GM20431 (cell line): ENCODE data around the gene GREM2.

Experiments used
- in situ Hi-C: fragments of 300-500 bp; cut with MseI, MboI; formaldehyde crosslinking; loops from one replicate; pipeline ENCODE4 v1.15.0; 2020; ENCODE audit warnings: low sequenced_read_pairs; ENCODE audit not compliant: unreplicated experiment

The GREM2 gene

DNA sequence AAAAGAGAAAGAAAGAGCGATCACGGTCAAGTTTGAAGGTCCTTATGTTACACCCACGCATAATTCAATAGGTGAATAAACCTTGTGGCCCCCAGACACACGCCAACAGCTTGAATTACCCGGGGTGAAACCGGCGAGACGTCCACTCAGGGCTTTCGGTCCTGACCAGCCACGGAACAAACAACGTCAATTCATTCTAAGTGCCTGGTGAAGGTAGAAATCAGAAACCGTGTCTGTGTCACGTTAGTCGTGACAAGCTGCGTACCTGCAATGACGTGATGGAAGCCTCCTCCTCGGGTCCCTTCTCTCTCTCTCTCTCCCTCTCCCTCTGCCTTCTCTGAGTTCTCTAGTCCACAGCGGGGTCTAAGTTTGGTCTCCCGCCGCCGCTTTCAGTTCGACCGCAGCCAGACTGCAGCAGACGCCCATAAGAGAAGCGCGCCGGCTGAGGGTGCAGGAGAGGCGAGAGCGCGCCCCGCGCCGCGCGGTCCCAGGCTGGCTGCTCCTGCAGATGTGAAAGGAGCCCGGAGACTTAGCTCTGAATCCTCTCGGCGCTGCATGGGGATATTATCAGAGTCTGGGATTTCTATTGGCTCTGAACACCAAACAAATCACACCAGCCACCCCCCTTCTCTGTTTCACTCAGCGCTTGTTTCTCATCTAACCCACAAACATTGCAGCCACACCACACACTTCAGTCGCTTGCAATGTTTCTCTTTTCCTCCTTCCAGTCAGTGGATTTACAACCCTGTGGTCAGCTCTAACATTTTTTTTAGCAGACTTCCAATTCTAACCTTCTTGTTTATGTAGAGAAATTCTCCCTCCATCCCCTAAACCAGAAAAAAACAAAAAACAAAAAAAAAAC, at the start of gene GREM2:
Gene GREM2 (minus strand): TSS at position 537 of the 862 bp plus-strand sequence. CDS start 118,680 bp downstream, outside the sequence.
- in situ Hi-C loops = no loop called here

DNA sequence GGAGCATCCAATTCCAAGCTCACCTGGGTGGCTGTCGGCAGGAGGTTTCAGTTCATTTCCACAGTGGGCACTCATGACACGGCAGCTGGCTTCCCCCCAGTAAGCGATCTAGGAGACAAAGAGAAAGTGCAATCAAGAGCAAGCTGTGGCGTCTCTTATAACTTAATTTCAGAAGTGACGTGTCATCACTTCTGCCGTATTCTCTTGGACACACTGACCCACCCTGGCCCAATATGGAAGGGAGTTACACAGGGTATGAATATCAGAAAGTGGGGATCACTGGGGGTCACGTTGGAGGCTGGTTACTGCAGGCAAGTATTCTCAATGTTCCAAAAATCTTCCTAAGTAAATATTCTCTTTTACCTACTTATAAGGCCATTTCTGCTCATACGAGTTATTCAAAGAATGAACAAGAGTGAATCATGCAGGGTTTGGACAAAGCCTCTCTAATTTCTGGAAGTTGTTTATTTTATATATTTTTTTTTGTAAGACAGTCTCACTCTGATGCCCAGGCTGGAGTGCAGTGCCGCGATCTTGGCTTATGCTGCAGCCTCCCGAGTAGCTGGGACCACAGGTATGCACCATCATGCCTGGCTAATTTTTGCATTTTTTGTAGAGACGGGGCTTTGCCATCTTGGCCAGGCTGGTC, 46.5 kb upstream of the GREM2 start:
- in situ Hi-C loops = no loop called here

DNA sequence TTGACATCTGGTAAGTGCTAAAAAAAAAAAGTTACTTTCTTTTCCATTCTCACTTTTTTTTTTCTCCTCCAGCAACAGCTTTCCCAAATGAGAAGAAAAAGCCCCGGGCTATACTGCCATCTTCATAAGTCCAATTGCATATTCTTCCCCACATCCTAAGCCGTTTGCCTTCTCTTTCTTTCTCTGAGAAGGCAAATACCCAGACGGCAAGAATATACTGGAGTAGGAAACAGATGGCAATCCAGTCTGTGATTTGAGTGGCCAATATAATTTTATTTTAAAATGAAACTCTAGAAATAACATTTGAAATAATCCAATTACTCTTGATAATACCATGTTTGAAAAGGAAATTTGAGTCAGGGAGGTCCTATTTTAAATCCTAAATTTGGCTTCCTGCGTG, 44.6 kb upstream of the GREM2 start:
- in situ Hi-C loops = no loop called here

DNA sequence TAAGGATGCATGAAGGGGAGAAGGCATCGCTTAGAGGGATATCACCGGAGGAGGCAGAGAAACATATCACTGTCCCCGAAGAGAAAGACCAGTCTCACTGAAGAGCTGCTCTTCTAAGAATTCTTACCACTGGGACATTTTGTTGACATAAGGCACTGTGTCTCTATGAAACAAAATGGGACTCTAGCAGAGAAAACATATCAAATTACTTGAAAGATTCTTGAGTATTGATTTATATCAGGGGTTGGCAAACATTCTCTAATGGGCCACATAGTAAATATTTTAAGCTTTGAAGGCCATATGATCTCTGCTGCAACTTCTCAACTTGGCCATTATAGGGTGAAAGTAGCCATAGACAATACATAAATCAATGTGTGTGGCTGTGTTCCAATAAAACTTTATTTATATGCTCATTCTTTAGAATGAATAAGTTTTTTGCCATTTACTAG, 41.0 kb upstream of the GREM2 start:
- in situ Hi-C loops = no loop called here

DNA sequence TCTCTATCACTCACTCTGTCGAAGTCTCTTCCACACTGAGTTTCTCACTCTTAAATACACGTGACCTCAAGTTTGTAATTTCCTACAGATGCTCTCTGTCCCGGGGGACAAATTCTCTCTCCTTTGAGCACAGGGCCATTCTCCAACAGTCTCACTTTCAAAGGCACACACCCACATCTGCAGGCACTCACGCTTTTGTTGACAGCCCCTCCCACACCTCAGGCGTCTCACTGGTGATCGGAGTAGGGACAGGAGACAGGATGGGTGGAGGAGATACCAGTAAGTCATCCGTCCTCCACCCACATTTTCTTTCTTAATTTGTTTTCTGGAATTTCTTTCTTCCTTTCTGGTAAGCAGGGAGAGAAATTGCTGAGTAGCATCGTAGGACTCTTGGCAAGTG, 40.6 kb upstream of the GREM2 start:
- in situ Hi-C loops = no loop called here

DNA sequence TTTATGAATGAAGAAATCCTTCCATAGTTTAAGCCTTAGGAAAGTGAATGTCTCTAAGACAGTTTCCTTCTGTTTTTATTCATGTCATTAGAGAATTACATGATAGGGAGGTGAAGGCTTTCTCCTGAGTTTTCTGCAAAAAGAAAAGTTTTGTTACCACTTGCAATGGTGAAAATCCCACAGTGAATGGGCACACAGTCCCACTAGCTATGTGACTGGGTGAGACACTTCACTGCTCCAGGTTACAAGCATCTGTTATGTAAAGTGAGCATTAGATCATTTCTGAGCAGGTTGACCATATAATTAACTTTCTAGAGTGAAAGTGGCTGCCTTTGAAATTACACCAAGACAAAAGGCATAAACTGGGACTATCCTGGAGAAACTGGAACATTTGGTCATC, 38.9 kb upstream of the GREM2 start:
- in situ Hi-C loops = no loop called here

DNA sequence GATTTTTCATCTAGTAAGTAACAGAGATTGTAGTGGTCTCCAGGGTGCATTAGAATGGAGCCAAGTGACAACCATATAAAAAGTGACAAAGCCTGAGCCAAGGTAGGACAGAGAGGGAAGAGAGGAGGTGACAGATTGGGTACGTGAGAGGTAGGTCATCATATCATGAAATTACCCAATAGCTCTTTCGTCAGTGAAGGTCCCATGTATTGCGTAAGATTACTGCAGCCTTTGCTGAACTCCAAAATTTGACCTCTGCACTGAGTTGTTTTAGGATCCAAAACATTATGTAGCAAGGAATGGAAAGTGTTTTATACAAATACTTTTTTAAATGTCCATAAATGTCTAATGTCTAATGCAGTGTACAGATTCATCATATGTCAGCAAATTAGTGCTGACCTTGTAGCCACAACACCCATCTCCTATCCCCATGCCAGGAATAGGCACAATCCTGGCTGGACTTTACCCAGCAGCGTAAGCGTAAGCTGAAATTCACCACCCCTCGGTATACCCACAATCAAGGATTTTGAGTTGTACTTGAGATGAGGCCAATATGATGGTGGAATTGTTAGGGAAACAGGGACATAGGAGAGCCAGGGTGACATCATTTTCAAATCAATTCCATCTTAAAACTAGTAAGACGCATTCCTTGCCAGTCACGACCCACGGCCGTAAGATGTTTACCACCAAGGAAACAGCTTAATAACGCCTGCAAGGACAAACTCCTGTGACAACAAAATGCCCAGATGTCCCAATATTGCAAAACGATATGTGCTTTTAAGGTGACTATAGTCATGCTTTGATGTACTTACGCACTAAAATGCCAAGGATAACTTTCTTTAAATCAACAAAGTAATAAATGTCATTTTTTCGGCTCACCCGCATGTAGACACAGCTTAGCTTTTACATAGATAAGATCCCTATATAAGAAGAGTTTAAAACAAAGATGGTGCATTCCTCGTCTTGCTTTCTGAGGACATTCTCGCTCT, 38.1 kb upstream of the GREM2 start:
- in situ Hi-C loops = no loop called here

DNA sequence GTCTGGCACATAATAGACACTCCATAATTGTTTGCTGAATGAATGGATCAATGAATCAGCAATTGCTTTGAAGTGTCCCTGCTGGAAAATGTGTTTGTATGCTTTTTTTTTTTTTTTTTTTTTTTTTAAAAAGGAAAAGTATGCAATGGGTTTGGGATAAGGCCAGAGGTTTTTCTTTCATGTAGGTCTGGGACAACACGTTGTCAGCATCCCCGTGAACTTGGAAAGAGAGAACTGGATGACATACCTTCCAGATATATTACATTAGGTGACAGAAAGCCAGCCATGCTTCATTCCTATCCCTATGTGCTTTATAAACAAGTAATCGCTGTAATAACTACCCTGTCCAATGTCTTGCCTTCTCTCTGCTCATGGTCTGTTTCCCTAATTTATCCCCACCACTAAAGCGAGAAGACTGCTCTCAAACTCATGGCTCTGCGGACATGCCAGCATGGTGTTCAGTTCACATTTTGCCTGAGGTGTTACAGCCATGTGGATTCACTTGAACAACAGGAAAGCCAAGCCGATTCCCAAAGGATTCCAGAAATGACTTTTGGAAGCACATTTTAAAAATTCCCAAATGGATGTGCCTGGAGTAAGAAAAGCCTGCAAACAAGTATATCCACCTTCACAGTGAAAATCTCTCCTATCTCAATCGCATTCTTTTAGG, 34.8 kb upstream of the GREM2 start:
- in situ Hi-C loops = no loop called here

DNA sequence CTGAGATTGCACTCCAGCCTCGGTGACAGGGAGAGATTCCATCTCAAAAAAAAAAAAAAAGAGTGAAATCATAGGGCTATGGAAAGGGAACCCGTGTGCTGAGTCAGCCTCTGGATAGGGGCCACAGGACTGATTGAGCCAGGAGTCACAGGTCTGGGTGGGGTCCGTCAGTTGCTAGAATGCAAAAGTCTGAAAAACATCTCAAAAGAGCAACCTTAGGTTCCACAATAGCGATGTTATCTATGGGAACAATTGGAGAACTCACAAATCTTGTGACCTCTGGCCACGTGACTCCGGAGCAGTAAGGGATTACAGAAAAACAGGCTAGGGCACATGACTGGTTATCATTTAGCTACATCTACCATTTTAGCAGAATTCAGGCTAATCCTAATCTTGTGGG, 32.8 kb upstream of the GREM2 start:
- in situ Hi-C loops = no loop called here

DNA sequence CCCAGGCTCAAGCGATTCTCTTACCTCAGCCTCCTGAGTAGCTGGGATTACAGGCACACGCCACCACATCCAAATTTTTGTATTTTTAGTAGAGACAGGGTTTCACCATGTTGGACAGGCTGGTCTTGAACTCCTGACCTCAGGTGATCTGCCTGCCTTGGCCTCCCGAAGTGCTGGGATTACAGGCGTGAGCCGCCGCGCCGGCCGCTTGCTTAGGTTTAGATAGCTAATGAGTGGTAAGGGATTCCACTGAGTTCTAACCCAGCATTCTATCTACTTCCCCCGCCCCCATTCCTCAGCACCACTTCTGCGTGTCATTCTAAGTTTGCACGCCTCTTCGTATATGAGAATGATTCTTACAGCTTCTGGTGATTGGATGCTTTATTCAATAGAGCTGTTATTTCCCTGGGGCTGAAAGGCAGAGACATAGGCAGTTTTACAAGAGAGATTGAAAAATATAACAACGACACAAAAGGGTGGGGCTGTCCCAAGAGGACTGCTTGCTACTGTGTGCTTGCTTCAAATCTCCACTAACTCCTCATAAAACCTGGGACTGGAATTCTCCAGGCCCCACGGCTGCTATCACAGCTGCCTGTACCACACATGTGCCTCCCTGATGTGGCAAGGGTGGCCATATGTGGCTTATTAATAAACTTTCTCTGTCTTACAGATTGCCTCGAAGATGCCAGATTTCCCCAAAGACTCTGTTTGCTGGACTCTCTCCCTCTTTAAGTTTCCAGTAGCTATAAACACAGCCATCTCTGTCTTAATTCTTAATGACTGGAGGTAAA, 23.7 kb upstream of the GREM2 start:
- in situ Hi-C loops = no loop called here

DNA sequence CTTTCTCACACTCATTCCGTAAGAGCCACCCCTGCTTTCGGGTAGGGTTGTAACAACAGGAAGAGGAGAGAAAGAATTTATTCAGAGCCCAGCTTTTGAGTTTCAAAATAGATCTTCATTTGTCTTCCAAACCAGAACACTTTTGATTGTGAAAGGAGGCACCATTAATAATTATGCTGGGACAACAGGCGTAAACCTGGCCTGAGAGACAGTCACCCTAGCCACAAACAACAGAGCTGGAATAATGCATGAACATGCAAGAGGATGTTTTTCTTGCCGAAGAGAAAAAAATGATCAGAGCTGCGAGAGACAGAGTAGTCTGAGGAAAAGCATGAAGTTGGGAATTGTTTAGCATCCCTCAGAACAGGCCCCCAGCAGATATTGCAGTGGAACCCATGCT, 18.5 kb upstream of the GREM2 start:
- in situ Hi-C loops = no loop called here

DNA sequence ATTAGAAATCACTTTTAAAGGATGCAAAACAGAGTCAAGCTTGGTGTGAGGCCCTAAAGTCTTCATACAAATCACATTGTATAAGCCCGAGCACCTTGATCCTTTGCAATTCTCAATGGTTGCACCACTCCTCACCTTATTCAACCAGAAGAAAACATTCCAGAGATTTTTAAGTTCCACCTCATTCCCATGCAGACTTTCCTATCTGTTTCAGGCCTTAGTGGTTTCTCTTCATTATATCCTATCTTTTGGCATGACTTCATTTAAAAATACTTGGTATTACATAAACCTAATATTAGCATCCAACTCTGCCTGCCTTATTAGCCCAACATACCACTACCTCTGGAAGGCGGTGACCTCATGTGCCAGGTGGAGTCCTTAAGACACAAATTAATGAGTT, 9.3 kb upstream of the GREM2 start:
- in situ Hi-C loops = no loop called here

DNA sequence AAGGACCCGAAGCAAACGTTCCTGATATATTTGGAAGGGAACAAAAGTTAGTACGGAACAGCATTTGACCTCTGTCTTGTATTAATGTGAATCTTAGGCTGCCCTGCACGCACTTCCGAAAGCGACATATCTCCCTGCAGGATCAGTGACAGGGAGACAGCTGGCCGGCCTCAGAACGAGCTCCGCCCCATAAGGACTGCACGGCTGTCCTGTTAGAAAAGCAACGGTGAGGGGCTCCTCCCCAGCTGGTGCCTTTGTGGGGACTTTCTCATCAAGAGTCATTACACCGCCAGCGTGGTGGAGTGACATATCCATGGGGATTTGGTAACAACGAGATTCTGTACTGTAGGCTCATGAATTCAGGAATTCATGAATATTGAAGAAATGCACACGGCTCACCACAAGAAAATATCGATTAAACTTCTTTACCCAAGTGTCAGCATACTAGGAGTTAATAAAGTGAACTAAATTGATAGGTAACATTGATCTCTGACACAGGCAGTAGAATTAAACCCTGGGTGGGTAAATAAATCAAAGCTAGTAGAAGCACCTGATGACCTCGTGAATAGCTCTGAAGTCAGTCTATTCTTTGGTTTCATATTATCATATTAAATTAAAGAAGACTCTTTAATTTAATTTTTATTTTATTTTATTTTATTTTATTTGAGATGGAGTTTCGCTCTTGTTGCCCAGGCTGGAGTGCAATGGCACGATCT, 8.1 kb upstream of the GREM2 start:
- in situ Hi-C loops = no loop called here

DNA sequence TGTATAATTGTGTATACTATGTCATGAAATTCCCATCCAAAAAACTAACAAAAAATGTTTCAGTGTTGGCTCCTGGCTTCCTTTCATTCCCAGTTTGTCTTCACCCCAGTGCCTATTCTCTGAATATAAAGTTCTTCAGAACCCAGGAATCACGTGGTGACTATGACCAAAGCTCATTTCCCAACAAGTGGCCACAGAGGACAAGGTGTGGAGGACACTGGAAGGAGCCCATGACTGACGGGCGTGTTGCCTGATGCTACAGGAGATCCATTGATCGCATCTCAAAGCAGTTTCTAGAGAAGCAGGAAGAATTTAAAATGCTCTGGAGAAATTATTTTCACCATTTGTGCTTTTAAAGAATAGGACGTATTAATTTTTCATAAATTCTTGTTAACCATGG, 7.4 kb upstream of the GREM2 start:
- in situ Hi-C loops = no loop called here

DNA sequence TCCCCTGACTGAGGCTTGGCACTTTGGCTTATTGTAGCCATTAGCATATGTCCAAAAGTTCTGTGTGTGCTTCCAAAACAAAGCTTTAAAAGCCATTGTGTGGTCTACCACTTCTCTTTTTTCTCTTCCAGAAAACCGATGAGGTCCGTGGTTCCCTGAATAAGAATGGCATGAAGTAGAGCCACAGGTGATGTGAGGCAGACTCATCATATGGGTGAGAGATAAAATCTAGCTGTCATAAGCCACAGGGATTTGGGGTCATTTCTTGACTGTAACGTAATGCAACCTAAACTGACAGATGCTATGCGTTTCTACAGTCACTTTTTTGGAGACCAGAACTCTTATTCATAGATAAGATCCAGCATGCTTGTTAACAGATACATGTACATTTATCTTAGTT, 7.0 kb upstream of the GREM2 start:
- in situ Hi-C loops = no loop called here

DNA sequence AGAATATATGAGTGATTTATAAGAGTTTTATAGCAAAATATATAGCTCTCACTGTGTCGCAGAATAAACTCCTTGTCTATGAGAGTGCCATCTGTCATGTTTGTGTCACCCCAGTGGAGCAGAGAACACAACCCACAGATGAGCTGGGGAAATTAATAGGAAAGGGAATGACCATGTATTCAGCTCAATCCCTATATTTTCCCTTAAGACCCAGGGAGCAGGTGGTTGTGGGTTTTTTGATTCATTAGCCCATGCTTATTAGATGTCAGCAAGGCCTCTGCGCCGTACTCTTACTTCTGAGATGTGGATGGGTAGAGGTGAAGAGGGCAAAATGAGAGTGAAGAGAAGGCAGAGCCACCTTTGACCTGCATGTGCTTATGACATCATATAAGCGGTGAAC, 4.1 kb upstream of the GREM2 start:
- in situ Hi-C loops = no loop called here

DNA sequence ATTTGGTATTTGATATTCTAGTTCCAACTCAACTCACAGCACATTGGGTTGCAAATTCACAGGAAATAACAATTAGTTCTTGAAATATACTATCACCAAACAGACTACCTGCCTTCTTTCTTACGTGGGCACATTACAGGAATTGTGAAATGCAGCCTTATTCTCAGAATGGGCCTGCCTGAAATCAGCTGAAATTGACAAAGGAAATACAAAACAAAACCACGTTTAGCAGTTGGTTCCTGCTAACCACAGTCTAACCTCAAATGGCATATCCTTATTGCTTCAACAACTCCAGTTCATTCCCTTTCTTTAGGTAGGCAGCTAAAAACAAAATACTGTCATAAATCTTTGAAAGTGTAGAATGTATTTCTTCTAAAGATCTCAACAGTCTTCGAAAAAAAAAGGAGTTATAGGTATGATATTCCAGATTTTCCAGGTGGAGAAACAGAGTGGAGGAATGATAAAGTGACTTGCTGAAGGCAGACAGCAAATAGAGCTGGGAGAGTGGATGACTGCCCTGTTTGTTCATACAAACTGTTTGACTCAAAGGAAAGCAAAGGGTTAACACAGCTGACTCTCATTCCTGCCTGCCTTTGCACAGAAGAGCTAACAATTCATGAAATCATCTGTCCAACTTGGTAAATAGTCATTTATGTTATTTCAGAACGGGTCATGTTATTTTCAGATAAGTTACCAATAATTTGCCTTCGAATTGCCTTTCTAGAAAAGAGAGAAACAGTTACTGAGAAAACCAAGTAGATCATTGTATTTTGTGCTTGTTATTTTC, 1.6 kb upstream of the GREM2 start:
- in situ Hi-C loops = no loop called here

DNA sequence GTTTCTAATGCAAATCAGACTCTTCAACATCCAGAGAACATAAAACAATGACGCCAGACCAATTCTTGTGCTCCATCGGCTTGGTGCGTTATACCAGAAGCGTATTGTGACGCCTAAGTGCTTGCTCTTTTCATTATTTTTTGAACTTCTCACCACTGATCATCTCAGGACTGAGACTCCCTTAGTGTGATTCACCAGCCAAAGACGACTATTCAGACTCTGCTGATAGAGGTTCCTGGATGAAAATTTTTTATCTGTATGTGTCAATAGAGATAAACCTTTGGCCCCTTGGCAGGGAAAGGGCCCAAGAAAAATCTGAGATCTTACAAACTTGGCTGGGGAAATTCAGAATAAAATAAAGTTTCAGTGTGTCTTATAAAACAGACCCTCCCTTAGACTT, 856 bp upstream of the GREM2 start:
- in situ Hi-C loops = no loop called here
